BJ (cell line): ENCODE data around the gene EIF3A. TPM values are rescaled to one million over a fixed set of nuclear protein-coding genes. Genes with fewer than 3 reads are reported as not detected.

Experiments used
- CTCF ChIA-PET: fragments of 350-600 bp; formaldehyde crosslinking; extraction: SDS; loops from one replicate; lab custom pipeline; 2021; ENCODE audit warnings: antibody characterized with exemption, inconsistent platforms; lab: Yijun Ruan, JAX
- POLR2A ChIA-PET: fragments of 300-600 bp; sonication (Branson Sonifier 250); formaldehyde crosslinking; extraction: SDS; loops from one replicate; lab custom pipeline; 2021; ENCODE audit warnings: antibody characterized with exemption; lab: Charles Lee
- DNase-seq: peaks from one replicate; pipeline ENCODE4 v3.0.0-alpha.2; 2011; ENCODE audit warnings: low read depth
- H3K27me3 ChIP-seq: 2 replicates; pipeline ENCODE4 v1.6.0; 2011; ENCODE audit warnings: low read length; ENCODE audit not compliant: control insufficient read depth, insufficient read depth
- H3K36me3 ChIP-seq: 2 replicates; pipeline ENCODE4 v1.5.1; 2011; ENCODE audit warnings: low read length; ENCODE audit not compliant: control insufficient read depth, insufficient read depth
- H3K4me3 ChIP-seq: 2 replicates; pipeline ENCODE4 v1.5.1; 2011; ENCODE audit warnings: low read depth, mild to moderate bottlenecking, control low read depth, low read length
- polyA plus RNA-seq: library from polyadenylated mRNA; depleted of rRNA; stranded (reverse); fragments of >200 nt; gene quantifications from 2 replicates; pipeline ENCODE4 v1.2.3, GENCODE V29; 2011
- TF ChIP-seq, protein P1 (sequence below): IDR thresholded peaks from 2 replicates; pipeline ENCODE4 v1.5.1; 2011; ENCODE audit warnings: low read depth, mild to moderate bottlenecking, control low read depth, inconsistent platforms, low read length, moderate library complexity; ENCODE audit not compliant: insufficient read depth

Gene EIF3A
- polyA plus RNA-seq, 1 experiment, result 17.5 TPM

DNA sequence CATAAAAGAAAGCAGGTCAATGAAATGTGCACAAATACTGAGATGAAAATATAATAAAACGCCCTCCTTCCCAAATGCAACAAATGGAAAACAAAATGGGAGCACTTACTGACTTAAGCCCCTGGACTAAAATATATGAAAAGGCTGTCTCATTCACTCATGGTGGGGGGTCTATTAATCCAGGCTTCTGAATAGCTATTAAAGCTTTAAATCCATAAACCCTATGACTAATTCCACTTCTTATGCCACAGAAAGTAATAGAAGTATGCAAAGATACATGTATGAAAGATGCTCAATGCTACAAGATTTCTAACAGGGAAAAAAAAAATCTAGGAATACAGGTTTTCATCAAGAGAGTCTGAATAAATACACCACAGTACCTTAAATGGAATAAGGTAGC is 20.5 kb downstream of the EIF3A start:
- H3K27me3 ChIP-seq, result no peaks in the 10 kb centered on the region
- ChIA-PET CTCF (no interaction called here), POLR2A (no interaction called here)
- H3K36me3 ChIP-seq, result peaks cover 18% of the 10 kb centered on the region
- TF ChIP-seq, protein P1, sequence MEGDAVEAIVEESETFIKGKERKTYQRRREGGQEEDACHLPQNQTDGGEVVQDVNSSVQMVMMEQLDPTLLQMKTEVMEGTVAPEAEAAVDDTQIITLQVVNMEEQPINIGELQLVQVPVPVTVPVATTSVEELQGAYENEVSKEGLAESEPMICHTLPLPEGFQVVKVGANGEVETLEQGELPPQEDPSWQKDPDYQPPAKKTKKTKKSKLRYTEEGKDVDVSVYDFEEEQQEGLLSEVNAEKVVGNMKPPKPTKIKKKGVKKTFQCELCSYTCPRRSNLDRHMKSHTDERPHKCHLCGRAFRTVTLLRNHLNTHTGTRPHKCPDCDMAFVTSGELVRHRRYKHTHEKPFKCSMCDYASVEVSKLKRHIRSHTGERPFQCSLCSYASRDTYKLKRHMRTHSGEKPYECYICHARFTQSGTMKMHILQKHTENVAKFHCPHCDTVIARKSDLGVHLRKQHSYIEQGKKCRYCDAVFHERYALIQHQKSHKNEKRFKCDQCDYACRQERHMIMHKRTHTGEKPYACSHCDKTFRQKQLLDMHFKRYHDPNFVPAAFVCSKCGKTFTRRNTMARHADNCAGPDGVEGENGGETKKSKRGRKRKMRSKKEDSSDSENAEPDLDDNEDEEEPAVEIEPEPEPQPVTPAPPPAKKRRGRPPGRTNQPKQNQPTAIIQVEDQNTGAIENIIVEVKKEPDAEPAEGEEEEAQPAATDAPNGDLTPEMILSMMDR, result no peak
- no peak for DNase-seq
- no peak overlapping the region for H3K4me3 ChIP-seq

DNA sequence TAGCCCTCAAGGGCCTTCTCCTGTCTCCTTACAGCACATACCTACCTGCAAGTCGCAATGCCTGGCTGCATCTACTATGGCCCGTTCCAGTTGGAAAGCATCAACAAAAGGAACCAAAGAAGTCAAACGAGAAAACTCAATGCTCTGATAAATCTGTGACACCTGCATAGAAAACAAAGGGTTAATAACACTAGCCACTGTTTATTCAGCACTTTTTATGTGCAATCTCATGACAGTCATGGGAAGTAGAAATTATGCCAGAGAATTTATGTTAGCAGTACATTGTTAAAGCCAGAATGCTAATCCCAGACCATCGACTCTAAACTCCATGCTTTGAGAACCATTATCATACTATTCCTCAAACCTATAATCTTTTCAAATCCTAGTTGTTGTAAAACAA is 21.1 kb downstream of the EIF3A start:
- ChIA-PET POLR2A (no interaction called here), CTCF (interaction anchor here (1.0 kb wide), 1 partner anchor 139 kb away, joined by 3 read pairs; no protein-coding TSS in a partner anchor)
- no peak overlapping the region for H3K4me3 ChIP-seq
- peaks cover 19% of the 10 kb centered on the region for H3K36me3 ChIP-seq
- TF ChIP-seq, protein P1, result no peak
- DNase-seq, result no peak
- no peaks in the 10 kb centered on the region for H3K27me3 ChIP-seq

DNA sequence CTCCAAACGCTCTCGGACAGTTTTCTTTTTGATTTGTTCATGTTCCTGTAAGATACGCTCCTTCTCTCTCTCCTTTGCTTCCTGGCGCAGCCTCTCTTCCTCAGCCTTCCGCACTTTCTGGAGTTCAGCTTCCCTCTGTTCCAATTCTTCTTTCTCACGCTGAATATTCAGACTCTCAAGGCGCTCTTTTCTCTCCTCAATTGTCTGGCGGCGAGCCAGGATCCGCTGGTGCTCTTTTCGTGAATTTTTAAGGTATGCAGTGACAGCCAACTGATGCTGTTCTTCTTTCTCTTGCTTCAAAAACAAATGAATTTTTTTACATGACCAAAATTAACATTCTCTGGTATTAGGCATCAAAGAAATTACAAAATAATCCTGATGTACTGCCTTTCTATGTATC is 22.6 kb downstream of the EIF3A start:
- H3K36me3 ChIP-seq, result peaks cover 22% of the 10 kb centered on the region
- no peak overlapping the region for H3K4me3 ChIP-seq
- CTCF ChIA-PET, result interaction anchor here (0.7 to 1.0 kb wide), 3 partner anchors 10 to 119 kb away, joined by 3 to 4 read pairs (median 4); no protein-coding TSS in a partner anchor
- POLR2A ChIA-PET, result no interaction called here
- TF ChIP-seq, protein P1, result no peak
- DNase-seq, result no peak
- no peaks in the 10 kb centered on the region for H3K27me3 ChIP-seq

DNA sequence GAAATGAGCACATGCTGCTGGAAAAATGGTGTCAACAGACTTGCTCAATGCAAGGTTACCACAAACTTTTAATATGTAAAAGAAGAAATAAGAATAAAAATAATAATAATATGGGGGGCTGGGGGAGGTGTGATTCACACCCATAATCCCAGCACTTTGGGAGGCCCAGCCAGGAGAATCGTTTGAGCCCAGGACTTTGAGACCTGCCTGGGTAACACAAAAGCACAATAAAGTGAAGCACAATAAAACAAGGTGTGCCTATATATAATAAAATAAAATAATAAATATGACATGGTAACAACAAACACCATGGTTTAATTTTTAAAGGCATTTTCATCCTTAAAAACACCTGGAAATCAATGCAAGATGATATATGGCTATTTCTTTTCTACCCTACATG is 25.1 kb downstream of the EIF3A start:
- ChIA-PET POLR2A (no interaction called here), CTCF (no interaction called here)
- no peak for DNase-seq
- Histone ChIP-seq H3K27me3 (no peaks in the 10 kb centered on the region), H3K4me3 (no peak overlapping the region), H3K36me3 (peaks cover 24% of the 10 kb centered on the region)
- TF ChIP-seq, protein P1, result no peak

DNA sequence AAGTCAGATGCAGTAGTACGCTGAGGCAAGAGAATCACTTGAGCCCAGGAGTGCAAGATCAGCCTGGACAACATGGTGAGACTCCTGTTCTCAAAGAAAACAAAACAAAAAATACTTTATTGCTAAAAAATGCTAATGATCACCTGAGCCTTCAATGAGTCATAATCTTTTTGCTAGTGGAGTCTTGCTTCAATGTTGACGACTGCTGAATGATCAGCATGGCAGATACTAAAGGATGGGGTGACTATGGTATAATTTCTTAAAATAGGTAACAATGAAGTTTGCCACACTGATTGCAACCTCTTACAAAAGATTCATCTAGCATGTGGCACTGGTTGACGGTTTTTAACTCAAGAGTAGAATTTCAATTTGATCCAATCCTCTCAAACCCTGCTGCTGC is 28.8 kb downstream of the EIF3A start:
- Histone ChIP-seq H3K36me3 (peaks cover 21% of the 10 kb centered on the region), H3K4me3 (no peak overlapping the region), H3K27me3 (no peaks in the 10 kb centered on the region)
- CTCF ChIA-PET, result interaction anchor here (1.3 kb wide), 1 partner anchor 11 kb away, joined by 4 read pairs; no protein-coding TSS in a partner anchor
- no peak for DNase-seq
- TF ChIP-seq, protein P1, result no peak
- POLR2A ChIA-PET, result no interaction called here
